Activated naive CD8-positive, alpha-beta T cell treated with anti-CD3 and anti-CD28 coated beads, Interleukin-2, amount 50 U/mL, for 16 hours (primary cell): Measurements from ENCODE around the gene CACNA1S.

ENCODE experiments used
- DNase-seq: peaks from one replicate; pipeline ENCODE4 v3.0.0-alpha.2; 2020; ENCODE audit warnings: low read depth, low spot score

Gene CACNA1S

DNA sequence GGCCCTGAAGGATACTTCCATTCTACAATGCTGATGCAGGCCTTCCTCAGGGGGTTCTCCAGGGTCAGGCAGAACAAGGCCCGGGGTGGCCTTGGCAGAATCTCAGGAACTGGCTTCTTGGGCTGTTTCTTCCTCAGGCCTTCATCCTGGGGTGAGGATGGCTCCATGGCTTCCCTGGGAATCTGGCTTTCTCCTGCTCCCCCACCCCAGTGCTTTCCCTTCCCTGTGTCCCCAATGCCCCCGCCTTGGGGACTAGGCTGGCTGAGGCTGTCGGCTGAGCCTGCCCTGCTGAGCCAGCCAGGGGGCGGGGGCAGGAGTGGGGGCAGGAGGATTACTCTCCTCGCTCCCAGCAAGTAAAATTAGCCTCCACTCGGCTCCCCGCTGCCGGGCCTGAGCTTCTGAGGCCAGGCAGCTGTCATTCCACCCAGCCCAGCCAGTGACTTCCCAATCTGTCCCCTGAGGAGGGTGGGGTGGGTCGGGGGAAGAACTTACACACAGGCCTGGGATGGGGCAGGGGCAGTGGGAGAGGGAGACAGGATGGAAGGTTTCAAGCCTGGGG lies at the start of gene CACNA1S:
Gene CACNA1S, minus strand, starts transcription at position 254 of the 559 bp plus-strand sequence. Its CDS starts 87 bp downstream, at position 167.
- DNase-seq: no peak

DNA sequence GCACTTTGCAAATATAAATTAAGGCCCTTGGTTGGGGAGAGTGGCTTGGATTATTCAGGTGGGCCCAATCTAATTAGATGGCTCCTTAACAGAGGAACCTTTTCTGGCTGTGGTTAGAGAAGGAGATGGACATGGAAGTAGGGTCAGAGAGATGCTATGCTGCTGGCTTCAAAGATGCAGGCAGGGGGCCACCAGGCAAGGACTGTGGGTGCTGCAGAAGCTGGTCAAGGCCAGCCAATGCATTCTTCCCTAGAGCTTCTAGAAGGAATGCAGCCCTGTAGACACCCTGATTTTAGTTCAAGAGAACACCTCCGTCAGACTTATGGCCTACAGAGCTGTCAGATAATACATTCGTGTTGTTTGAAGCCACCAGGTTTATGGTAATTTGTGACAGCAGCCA lies 45.7 kb upstream of the CACNA1S start:
- no peak for DNase-seq

DNA sequence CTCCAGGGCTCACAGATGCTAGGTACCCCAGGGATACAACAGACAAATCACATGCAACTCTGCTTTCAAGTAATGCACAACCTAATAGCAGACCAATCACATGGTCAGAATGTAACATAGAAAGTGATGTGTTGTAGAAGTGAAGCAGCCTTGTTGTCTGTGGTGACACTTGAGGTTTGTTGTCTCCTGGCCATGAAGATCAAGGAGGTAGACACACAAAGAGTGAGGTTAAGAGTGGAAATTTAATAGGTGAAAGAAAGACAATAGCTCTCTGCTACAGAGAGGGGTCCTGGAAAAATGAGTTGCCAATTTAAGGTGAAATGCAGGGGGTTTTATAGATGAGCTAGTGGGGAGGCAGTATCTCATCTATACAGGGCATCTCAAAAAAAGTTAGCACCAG lies 44.6 kb upstream of the CACNA1S start:
- DNase-seq: no peak

DNA sequence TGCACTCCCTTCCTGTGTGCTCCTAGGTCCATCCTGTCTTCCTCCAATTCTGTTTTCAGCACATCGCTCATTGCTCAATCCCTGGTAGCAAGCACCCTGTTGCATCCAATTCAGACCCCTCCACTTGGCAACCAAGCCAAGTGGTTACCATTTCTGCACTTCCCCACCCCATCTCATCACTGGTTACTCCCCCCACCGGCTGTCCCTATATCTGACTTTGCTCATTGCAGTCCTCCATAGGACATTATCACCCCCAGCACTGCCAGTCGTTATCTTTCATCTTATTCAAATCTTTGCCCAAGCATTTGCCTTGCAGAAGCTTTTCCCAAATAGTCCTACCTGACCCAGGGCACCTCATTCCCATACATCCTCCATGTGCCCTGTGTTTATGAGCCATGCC lies 44.1 kb upstream of the CACNA1S start:
- DNase-seq: no peak

DNA sequence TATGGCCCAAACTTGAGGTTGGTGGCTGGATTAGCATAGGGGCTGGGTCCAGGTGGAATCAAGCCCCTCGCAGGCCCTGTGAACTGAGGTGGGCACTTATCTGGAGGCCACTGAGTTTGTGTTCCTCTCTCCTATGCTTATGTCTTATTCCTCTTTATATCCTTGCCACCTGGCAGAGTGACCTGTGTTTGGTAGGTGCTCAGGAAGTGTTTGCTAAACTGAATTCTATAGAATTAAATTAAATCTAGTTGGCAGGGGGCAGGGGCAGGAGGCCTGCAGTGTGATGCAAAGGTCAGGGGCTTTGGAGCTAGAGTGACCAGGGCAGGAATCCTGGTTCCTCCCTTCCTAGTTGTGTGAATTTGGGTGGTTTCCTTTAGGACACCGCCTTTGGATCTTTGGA lies 43.1 kb upstream of the CACNA1S start:
- DNase-seq: no peak

DNA sequence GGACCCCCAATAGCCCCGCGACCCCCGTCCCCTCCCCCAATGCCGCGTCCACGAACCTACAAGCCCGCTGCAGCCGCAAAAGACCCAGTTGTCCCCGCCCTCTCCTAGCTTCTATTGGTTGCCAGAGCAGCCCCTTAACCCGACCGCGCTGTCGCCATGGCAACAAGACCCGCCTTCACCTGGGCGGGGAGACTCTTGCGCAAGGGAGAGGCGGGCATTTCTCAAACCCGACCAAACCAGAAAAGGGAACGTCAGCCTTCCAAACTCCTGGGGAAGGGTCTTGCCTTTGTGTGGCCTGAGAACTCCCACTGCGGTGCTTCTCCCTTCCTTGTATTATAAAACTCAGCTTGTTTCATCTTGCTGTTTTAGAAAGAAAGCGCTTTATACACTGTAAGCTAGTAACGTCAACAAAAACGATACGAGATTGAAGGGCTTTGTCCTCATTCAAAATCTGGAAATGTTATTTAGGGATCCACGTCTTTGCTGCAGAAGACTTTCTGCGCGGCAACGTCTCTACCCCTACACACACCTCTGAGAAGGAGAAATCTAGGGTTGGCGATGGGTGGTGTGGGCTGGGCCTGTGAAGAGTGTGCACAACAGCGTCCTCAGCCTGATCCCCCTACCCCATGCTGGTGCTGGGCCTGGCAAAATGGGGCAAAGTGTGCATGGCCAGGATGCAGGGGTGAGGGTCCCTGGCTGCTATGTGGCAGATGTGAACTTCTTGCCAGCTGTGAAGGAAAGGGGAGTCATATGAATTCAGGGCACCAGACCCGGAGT lies 42.4 kb upstream of the CACNA1S start, which contains the start of gene TMEM9:
Gene TMEM9, minus strand, starts transcription at position 86 of the 777 bp plus-strand sequence. CDS start 551 bp downstream, outside the sequence.
- DNase-seq: peak; percentile 94

DNA sequence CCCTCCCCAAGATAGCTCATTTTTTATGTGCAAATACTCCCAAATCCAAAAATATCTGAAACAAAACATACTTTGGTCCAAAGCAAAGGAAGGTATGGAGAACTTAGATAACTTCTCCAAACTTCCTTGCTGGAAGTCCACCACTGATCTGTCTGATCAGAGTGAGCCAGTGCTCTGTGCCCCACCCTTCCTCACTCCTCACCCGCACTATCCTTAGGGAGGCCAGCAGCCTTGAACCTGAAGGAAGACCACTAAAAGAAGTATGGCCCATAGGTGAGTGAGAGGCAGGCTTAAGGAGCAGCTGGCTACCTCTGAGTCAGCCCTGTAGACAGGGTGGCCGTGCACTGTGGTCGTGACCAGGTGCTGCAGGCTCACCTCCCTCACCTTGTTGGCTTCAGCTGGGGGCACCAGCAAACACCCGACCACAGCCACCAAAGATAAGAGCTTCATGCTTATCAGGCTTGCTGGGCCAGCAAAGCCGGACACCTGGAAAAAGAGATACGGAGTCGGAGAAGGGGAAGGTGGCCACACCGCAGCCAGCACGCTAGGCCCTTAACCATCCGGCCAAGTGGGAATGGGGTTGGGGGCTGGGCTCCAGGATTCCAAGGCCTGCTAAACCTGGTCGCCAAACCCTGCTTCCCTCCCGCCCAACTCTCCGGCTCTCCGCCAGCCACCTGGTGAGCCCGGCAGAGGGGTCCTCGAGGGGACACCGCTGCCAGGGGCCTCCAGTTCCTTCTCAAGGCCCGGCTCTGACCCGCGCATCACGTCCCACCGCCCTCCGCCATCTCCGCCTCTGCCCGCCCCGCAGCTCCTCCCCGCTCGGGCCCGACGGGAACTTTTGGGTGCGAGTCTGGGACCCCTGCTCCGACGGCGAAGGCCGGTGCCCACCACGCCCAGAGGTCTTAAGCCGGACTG lies 41.5 kb upstream of the CACNA1S start:
- peak; percentile 16 for DNase-seq

DNA sequence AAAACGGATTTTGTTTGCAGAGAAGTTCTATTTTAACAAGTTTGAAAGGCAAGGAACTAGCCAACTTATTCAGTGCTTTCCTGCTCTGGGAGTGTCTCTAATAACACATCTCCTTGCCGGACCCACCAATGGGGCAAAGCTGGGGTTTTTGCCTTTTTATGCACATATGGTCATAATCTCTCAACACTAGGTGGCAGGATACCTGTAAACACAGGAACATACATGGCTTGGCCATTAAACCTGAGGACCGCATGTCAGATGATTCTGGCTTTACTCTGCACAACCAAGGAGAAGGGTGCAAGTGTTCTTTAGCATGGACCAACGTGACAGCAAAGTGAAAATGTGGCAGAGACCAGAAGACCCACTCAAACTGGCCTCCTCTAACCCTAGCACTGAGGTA lies 37.2 kb upstream of the CACNA1S start:
- DNase-seq: no peak

DNA sequence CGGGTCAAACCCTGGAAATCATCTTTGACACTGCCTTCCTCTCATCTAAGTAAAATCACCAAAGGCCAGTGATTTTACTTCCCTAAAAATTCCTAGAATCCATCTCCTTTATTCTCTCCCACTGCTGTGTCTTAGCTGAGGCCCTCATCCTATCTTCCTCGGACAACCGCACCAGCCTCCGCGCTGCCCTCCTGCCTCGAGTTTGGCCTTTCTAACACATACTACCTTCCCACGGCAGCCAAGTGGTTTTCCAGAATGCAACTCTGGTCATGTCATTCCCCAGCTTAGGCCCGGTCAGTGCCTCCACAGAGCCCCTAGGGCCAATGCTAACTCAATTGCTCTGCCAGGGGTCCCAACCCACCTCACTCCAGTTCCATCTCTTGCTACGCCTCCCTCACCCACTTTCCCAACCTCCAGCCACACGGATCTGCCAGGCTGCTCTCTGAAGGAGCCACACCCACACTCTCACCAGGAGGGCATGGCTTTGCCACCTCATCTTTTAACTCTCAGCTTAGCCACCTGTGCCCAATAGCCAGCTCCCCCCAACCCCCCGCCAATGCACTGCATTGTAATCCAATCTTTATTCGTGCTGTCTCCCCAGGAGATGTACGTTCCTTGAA lies 35.3 kb upstream of the CACNA1S start:
- no peak for DNase-seq

DNA sequence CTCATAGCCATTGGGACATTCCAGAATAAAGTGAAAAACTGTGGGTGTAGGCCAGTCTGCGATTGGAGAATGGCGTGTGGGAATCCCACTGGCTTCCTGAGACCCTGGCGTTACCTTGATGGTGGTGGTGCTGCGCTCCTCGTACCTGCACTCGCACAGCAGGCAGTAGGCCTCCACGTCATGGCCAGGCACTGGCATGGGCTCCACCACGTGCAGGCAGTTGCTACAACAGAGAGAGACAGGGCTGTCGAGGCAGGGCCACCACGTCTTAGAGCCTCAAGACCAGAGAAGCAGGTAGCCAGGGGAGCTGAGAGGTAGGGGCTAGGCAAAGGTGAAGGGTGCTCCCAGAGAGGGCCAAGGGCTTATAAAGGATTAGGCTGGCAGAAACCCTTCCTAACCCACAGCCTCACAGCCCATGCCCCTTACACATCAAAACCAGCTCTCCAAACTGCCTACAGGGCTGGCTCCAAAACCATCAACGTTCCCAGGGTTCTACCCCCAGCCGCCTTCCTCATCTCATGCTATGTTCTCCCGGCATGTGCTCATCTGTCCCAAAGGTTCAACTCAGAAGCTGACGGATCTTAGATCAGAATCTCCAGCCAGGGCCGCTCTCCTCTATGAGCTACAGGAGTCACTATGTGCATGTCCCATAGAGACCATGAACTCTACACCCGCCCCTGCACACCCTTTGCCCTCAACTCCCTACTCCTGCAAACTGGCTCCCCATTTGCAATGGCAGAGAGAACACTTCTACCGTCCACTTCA lies 34.6 kb upstream of the CACNA1S start:
- DNase-seq: no peak

DNA sequence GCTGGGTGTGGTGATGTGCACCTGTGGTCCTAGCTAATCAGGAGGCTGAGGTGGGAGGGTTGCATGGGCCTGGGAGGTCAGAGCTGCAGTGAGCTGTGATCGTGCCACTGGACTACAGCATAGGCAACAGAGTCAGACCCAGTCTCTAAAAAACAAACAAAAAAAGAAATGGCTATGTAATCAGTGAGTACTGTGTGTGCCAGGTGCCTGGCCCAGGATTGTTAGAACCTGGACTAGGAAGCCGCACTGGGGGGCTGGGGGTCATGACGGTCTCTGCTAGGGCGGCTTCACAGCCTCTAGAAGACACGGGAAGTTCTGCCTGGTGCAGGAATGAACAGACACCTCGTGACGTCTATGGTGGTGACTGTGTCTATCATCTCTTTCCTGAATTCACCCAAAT lies 33.6 kb upstream of the CACNA1S start:
- no peak for DNase-seq

DNA sequence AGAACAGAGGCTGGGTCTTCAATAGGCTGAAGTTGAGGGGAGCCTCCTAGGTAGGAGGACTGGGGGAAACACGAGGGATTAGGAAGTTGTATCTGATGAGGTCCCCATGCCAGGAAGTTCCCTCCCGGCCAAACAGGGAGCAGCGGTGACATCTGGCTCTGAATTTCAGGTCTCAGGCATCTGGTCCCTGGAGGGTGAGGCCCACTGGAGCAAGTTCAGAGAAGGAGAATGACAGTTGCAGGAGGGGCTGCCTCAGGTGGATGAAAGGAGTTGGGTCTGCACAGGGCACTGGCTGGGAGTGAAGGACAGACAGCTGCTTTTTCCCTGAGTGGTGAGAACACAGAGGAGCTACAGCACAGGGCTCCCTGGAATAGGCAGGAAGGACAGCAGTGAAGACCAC lies 32.9 kb upstream of the CACNA1S start:
- no peak for DNase-seq

DNA sequence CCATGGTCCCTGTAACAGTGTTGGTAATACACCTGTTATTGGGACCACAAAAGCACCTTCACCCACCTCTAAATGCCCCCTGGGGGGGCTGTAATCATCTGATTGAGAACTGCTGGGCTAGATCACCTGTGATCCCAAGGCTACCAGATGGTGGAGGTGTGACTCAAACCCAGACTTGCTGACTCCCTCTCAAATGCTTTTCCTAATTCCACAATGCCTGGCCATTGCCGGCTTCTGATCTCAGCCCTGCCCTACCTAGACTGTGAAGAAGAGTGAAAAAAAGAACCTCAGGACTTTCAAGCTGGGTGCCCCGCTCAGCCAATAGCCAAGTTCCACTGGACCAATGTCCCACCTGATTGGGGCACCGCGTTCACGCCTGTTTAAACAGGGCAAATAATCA lies 32.5 kb upstream of the CACNA1S start:
- DNase-seq: no peak

DNA sequence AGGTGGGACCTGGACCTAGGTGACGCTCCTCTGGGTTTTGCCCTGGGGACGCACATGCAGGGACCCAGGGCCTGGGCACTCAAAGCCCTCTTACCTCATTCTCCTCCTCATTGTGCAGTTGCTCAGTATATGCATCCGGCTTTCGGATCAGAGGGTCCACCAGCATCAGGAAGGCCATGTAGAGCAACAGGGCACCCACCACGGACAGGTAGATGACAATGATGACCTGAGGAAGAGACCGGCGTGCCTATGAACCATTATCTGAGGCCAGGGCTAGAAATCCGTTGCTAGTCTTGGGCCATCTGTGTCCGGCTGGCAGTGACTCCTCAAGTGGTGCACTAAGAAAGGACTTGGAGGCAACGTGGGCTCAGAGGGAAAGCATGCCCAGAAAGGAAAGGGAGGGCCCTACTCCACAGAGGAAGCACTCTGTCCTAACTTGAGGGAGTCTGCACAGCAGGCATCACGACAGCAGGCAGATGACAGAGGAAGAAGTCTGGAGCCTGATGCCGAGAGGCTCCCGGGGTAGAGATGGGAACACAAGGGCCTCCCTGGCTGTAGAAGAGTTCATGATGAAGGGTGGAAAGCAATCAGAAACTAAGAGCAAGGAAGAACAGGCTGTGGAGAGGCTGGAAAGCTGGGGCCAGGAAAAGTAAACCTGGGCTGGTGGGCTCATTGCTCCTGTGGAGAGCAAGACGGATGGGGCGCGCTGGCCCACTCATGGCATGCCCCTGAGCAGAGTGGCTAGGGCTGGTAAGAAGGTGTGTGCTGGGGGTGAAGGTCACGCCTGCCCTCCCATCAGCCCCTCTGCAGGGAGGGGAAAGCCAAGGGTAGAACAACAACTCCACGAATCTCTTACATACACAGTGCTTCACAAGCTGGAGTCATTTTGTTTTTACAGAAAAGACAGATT lies 31.8 kb upstream of the CACNA1S start:
- no peak for DNase-seq

DNA sequence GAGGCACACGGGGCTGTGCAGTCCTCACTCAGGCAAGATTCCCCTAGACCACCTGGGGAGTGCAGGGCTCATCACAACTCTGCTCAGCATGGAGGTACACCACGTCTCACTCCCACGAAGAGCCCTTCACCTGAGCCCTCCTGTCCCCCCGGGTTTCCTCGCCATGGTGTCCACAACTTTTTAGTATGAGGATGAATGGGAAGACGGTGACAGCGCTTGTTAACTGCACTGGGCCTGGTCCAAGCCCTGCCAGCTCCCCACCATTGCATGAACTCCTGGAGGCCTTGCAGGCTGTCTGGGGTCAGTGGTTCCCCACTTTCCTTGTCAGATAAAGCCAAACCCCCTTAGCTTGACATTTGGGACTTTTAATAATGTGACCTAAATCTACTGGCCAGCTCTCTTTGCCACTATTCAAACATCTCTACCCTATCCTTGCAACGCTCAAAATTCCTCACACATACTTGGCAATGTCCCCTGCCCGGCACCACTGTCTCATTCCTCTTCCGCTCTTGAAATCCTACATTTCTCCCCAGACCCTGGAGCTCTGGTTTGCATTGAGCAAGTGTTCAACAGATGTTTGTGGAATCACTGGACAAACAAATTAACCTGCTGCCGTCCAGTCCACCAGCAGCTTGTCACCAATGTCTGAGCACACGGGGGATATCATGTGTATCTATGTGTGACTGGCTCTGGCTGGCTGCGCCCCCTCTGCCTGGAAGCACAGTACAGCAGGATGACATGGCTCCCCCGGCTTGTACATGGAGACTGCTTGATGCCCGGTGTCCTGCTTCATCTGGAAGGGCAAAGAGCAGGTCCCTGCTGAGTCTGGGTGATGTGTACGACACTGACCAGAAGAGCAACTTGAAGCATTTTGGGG lies 30.9 kb upstream of the CACNA1S start:
- no peak for DNase-seq

DNA sequence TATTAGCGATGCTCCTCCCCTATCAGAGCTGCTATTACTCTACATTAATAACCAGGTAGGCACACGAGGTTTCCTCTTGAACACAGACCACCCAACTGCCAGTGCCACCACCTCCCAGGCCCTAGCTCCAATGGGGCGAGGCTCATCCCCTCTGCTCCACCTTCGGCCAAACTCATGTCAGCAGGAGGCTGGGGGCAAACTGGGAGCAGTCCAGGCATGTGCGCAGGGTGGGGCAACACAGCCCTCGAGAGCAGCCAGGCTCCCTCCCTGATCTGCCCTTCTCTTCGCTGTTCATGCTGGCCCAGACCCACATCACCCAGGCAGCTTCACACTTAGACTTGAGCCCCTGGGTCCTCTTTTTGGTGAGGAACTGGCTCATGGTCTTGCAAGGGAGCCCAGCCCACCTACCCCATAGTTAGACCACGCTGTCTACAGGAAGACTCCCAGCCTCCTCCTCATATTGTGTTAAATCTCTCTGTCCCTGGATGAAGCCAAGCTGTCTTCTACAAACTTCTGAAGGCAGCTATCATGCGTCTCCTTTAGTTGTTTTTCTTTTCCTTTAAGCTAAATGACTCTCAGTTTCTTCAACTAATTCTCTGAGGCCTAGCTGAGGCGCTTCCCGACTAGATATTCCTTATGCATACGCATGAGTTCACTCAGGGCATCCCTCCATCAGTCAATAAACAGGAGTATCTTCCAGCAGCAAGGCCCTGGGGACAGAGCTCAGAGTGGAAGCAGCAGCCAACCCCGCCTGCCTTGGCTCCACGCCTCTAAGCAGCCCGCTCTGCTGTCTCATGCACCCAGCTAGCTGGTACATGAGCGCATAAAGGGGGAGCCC lies 30.0 kb upstream of the CACNA1S start:
- no peak for DNase-seq

DNA sequence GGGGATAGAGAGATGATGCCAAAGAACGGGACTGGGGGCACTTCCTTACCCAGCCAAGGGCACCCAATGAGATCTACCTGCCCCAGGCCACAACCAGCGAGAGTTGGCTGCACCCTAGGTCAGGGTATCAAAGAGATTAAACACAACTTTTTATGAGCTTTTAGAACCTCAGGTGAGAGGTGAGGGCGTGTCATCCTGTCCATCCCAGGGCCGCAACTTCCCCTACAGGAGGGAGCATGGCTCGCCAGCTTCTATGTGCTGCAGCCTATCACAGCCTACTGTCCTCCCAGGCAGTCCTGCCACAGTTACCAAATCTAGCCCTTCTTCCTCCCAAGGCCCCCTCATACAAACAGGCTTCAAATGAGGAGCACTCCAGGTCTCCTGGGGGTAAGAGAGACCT lies 29.2 kb upstream of the CACNA1S start:
- no peak for DNase-seq

DNA sequence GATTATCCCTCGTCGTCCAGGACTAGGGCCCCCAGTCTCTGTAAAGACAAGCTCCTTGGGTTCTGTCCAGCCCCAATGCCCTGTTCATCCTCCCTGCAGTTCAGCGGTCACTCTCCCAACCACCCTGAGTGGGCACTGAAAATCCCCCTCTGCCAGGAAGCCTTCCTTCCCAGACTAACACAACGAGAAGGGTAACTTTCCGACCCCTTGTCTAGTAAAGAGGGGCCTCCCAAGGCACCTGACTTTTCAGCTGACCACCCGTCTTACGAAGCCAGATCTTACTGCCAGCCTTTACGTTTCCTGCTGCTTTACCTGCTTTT lies 28.7 kb upstream of the CACNA1S start:
- no peak for DNase-seq
